Right renal cortex interstitium (tissue), 3 donors: ENCODE data around the gene FBXL20. TPM values are rescaled to one million over a fixed set of nuclear protein-coding genes. Genes with fewer than 3 reads are reported as not detected.
"Not testable (repeated sequence)": the region's sequence is repeated elsewhere in the genome, so short reads cannot be mapped to it uniquely, and the experiment has no call there.

Experiments
- DNase-seq, 3 donors: peaks; one replicate each; pipeline ENCODE4 v3.0.0-alpha.2; 2013; ENCODE audit warnings: low read depth in 3 of 3, low spot score in 2 of 3
- polyA plus RNA-seq, 3 donors: library from polyadenylated mRNA; unstranded; fragments of 120-200 nt; gene quantifications; one replicate each; pipeline ENCODE4 v1.2.1, GENCODE V29; 2013; ENCODE audit not compliant: insufficient read length in 3 of 3

The FBXL20 gene
- polyA plus RNA-seq, 3 donors: 11.7 to 11.9 (median 11.8) TPM

DNA sequence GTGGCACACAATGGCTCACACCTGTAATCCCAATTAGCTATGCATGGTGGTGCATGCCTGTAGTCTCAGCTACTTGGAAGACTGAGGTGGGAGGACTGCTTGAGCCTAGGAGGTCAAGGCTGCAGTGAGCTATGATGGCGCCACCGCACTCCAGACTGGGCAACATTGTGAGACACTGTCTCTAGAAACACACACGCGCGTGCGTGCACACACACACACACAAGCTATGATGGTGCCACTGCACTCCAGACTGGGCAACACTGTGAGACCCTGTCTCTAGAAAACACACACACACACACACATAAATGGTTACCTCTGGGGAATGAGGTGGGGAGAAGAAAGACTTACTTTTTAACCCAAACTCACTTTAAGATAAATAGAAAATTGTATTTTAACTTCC, 16.4 kb downstream of the FBXL20 start:
- DNase-seq: no peak

DNA sequence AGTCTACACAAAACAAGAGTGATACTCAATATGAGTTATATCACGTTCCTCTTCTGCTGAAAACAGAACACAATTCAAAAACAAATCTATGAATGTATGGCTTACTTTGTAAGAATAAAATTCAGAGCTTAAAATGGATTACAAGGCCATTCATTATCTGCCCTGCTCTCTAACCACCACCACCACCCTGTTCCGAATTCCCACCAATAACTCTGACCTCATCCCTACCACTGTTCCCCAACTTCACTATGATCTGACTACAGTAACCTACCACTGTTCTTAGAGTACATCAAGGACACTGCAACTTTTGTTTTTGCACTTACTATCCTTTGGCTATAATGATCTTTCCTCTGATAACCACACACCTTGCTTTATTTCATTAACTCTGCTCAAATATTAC, 21.3 kb downstream of the FBXL20 start:
- DNase-seq: no peak

DNA sequence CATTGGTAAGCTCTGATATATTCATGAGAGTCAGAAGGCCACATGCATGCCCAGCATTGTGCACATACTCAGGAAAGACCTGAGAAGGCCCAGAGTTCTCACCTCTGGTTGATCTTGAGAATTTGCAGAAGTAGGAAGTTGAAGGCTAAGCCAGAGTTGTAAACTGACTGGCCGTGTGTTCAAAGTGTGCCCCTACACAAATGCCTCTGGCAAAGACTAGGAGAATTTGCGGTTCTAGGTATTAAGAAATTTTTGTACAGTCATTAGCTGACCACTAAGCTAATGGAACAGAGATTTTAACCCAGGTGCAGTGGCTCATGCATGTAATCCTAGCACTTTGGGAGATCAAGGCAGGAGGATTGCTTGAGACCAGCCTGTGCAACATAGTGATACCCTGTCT, 25.0 kb downstream of the FBXL20 start:
- no peak for DNase-seq

DNA sequence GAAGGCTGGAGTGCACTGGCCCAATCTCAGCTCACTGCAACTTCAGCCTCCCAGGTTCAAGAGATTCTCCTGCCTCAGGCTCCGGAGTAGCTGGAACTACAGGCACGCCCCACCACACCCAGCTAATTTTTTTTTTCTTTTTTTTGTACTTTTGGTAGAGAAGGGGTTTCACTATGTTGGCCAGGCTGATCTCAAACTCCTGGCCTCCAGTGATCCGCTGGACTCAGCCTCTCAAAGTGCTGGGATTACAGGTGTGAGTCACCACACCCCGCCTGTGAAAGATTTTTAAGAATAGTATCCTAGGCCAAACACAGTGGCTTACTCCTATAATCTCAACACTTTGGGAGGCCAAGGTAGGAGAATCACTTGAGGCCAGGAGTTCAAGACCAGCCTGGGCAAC, 33.6 kb downstream of the FBXL20 start:
- not testable (repeated sequence) for DNase-seq

DNA sequence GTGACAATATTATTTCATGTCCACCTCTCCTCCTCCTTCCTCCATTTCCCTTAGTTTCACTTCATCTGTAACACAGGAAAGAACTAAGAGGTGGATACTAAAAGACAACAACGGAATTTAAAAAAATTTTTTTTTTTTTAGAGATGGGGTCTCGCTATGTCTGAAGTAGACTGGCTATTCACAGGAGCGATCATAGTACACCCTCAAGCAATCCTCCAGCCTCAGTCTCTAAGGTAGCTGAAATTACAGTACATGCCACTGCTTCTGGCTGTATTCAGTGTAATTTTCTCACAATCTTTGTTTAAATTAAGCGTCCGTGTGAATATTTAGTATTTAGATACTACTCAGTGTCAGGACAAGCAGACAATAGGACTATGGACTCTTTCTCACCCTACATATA, 35.6 kb downstream of the FBXL20 start:
- no peak for DNase-seq

DNA sequence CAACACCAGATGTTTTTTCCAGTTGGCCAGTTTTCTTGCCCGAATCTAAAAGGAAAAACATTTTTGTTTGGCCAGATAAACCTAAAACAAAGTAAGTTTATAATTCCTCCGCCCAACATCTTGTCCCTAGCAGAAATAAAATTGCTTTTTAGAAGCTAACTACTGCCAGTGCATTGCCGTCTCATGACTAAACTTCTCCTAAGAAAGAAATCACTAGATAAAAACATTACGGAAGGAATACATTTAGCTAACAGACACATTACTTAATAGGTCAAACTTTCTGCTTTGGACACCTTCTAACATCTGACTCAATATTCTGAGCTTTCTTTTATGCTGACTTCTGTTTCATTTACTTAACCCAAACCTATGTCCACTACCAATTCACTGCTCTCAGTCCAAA, 36.2 kb downstream of the FBXL20 start:
- DNase-seq: no peak

DNA sequence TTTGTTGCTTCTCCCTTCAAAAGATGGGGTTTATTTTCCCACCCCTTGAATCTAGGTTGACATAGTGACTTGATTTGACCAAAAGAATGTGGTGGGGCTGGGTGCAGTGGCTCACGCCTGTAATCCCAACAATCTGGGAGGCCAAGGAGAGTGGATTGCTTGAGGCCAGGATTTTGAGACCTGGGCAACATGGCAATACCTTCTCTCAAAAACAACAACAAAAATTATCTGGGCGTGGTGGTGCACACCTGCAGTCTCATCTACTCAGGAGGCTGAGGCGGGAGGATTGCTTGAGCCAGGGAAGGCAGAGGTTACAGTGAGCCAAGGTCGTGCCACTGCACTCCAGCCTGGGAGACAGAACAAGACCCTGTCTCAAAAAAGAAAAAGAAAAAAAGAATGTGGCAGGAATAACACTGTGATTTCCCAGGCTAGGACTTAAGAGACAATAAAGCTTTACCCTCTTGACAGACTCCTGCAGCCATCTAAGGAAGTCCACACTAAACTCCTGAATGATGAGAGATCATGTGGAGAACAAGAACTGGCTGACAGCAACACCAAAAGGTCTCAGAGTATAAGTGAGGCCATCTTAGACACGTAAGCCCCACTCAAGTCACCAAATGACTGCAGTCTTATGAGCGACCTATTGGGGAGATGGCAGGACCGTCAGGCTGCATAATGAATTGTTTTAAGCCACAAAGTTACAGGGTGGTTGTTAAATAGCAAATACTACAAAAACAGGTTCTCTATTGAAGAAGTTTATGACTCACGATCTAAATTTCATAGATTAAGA, 37.0 kb downstream of the FBXL20 start:
- DNase-seq: no peak

DNA sequence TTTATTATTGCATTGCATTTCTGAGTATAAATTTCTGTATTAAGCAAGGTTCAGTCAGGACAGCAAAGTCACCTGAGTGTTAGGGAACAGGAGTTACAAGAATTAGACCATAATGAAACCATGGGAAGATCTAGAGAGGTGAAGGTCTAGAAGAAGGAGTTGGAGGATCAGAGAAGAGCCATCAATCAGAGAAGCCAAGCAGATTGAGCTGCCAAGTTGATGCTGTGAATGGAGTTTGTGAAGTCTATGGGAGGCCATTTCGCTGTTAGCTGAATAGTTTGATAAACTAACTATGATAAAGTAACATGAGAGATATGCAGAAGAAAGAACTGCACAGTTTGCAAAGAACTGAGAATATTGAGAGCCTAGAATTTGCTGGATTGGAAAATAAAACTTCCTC, 40.4 kb downstream of the FBXL20 start:
- DNase-seq: no peak

DNA sequence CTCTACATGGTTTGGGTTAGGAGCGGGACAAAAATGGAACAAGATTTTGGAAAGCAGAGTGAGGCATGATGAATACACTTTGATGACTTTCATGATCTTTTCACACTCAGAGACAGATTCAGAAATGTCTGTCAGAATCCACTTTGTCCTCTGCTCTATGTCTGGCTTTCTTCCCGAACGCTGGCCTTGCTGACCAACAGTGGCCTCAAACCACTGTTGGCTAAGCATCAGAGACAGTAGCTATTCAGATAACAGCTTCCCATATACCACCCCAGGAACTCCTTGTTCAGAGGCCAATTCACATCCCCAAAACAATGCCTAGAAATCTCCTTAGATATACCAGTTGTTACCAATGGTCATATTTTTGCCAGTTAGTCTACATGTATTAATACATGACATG, 40.9 kb downstream of the FBXL20 start:
- no peak for DNase-seq

DNA sequence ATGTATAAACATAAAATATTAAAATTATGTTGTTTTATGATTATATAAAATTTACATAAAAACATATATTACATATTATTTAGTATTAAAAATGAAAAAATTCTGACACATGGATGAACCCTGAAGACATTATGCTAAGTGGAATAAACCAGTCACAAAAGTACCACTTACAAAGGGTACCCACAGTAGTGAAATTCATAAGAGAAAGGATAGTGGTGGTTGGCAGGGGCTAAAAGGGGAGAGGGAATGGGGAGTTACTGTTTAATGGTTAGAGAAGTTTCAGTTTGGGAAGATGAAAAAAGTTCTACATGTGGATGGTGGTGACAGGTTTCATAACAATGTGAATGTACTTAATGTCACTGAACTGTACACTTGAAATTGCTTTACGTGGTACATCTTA, 41.4 kb downstream of the FBXL20 start:
- DNase-seq: no peak

DNA sequence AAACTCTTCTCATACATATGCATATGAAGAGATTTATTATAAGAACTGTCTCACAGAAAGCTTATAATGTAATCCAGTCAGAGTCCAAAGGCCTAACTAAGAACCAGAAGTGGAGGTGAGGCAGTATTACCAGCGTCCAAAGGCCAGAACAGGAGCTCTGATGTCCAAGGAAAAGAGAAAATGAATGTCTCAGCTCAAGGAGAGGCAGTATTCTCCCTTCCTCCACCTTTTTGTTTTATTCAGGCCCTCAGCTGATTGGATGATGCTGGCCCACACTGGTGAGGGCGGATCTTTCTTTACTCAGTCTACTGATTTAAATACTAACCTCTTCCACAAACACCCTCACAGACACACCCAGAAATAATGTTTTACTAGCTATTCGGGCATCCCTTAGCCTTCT, 43.4 kb downstream of the FBXL20 start:
- DNase-seq: no peak

DNA sequence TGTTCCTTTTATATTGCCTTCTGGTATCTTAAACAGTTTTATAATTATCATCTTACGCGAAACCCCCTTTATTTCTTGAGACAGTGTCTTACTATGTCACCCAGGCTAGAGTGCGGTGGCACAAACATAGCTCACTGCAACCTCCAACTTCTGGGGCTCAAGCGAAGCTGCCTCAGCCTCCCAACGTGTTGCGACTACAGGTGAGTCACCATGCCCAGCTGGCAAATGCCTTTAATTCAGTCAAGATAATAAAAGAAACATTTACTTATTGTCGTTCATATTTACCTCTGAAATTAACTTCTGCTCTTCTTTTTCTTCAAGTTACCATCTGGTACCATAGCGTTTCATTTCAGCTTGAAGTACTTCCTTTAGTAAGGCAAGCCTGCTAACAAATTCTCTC, 43.9 kb downstream of the FBXL20 start:
- DNase-seq: no peak

DNA sequence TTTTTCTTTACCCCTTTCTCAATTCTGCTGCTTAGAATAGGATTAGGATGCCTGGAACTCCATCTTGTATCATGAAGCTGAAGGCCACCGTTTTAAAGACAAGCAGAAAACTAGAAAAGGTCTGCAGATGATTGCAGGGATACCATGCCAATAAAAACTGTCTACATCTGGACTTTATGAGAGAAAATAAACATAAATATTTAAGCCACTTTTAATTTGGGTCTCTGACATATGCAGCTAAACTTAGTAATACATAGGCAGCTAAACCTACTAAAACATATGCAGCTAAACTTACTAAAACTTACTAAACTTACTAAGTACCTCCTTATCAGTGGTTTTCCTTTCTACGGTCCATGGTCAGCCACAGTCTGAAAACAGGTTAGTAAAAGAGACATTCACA, 48.4 kb downstream of the FBXL20 start:
- DNase-seq: no peak

DNA sequence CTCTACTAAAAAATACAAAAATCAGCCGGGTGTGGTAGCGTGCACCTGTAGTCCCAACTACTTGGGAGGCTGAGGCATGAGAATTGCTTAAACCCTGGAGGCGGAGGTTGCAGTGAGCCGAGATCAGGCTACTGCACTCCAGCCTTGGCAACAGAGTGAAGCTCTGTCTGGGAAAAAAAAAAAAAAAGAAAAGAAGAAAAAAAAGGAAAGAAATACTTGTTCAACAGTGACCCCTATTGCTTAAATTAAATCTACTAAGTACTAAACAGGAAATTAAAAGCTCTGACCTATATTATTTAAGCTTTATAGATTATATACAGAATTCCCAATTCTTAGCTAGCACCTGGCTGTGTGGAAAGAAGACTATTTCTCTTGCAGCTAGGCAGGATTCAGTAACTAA, 48.9 kb downstream of the FBXL20 start:
- DNase-seq: no peak

DNA sequence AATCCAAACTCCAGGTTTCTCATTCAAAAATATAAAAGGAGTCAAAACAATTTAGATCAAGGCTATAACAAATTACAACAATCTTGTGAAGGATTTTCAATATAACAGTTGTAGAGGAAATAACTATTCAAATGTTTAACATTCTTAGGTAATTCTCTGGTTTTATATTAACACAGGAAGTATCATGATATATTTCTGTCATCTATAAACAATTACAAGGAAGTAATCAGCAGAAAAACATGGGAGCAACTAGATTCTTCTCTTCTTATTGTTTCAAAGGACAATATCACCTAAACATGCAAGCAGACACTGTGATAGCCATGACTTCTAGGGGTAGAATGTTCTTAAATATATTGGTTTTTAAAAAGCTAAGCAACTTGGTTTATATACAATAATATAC, 49.9 kb downstream of the FBXL20 start:
- no peak for DNase-seq

DNA sequence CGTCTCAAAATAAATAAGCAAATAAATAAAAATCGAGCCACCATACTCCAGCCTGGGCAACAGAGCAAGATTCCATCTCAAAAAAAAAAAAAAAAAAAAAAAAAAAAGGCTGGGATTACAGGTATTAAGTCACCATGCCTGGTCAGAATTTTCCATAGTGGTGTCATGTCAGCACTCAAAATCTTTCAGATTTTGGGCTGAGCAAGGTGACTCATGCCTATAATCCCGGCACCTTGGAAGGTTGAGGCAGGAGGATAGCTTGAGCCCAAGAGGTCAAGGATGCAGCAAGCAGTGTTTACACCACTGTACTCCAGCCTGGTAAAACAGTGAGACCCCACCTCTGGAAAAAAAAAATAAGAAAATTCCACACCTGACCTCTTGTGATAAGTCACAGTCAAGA, 52.2 kb downstream of the FBXL20 start:
- DNase-seq: no peak

DNA sequence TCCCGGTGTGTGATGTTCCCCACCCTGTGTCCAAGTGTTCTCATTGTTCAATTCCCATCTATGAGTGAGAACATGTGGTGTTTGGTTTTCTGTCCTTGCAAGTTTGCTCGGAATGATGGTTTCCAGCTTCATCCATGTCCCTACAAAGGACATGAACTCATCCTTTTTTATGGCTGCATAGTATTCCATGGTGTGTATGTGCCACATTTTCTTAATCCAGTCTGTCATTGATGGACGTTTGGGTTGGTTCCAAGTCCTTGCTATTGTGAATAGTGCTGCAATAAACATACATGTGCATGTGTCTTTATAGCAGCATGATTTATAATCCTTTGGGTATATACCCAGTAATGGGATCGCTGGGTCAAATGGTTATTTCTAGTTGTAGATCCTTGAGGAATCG, 54.6 kb downstream of the FBXL20 start:
- not testable (repeated sequence) for DNase-seq

DNA sequence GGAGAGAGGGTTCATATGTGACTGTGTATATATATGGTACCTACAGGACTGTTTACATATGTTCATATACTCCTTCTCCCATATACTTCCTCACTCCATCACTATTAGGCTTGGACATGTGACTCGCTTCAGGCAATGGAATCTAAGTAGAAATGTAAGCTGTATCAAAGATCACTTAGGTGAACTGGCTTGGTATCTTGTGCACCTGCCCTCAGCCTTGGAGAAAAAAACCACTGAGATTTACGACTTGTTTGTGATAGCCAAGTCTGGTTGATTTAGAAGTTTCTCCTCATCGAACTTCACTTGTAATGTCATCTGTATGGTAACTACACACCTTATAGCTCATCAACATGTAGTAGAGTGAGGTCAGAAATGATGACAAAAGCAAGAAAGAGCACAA, 59.9 kb downstream of the FBXL20 start:
- DNase-seq: no peak

DNA sequence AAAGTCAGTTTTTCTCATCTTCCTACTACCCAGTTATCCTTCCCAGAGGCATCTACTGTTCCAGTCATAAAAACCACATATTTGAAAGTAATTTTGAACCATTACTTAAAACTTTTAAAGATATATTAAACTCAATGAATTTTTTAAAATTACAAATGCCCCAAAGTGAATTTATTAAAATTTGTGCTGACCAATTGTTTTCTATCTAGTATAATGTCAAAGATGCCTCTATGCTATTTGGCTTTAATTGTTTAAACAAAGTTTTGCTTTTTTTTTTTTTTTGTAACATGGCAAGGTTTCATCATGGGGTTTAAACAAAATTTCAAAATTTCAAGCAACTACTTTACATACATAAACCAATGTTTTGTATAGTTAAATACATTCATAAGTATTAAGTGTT, 60.7 kb downstream of the FBXL20 start:
- DNase-seq: no peak

DNA sequence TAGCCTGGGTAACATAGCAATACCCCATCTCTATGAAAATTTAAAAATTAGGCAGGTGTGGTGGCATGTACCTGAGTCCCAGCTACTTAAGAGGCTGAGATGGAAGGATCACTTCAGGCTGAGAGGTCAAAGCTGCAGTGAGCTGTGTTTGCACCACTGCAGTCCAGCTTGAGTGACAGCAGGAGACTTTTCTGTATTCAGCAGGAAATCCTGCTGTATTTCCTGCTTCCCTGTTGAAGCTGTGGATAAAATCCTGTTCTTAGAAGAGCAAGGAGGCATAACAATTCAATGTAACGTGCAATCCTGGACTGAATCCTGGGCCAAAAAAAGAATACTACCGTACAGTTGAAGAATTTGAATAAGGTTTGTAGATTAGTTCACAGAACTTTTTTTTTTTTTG, 62.2 kb downstream of the FBXL20 start:
- no peak for DNase-seq

DNA sequence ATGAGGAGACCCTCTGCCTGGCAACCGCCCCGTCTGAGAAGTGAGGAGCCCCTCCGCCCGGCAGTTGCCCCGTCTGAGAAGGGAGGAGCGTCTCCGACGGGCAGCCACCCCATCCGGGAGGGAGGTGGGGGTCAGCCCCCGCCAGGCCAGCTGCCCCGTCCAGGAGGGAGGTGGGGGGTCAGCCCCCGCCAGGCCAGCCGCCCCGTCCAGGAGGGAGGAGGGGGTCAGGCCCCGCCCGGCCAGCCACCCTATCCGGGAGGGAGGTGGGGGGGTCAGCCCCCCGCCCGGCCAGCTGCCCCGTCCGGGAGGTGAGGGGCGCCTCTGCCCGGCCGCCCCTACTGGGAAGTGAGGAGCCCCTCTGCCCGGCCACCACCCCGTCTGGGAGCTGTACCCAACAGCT, 63.8 kb downstream of the FBXL20 start:
- not testable (repeated sequence) for DNase-seq

DNA sequence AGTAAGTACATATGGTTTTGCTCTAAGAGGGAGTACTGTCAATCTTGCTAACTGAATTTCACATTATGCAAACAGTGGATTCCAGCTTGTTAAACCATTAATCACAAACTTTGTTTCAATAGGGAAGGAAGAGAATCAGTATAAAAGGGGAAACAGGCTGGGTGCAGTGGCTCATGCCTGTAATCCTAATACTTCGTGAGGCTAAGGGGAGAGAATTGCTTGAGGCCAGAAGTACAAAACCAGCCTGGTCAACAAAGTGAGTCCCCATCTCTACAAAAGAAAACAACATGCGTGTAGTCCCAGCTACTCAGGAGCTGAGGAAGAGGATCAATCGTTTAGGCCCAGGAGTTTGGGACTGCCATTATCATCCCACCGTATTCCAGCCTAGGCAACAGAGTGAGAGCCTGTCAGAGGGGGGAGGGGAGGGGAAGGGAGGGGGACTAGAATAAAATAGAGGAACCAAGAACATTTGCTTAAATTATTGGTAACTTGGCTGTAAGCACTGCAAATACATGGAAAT, 65.7 kb downstream of the FBXL20 start:
- DNase-seq: no peak
